Colonic mucosa (tissue), 4 donors: ENCODE data around the gene NRG3. TPM values are rescaled to one million over a fixed set of nuclear protein-coding genes. Genes with fewer than 3 reads are reported as not detected.

ENCODE experiments used
- DNase-seq: peaks from one replicate; pipeline ENCODE4 v3.0.0-alpha.2; 2020
- H3K27ac ChIP-seq: fragments of 200-600 bp; one replicate; pipeline ENCODE4 v1.8.0; 2021
- H3K27me3 ChIP-seq: fragments of 200-600 bp; one replicate; pipeline ENCODE4 v1.8.0; 2021
- H3K36me3 ChIP-seq: fragments of 200-600 bp; one replicate; pipeline ENCODE4 v1.8.0; 2021
- H3K4me1 ChIP-seq: fragments of 200-600 bp; one replicate; pipeline ENCODE4 v1.8.0; 2021; ENCODE audit warnings: mild to moderate bottlenecking
- H3K4me3 ChIP-seq: fragments of 200-600 bp; one replicate; pipeline ENCODE4 v1.8.0; 2021
- H3K9ac ChIP-seq, 2 donors: one replicate each; pipeline ENCODE4 v1.7.0; 2013; ENCODE audit warnings: control low read depth in 2 of 2, low read depth in 2 of 2, low read length in 2 of 2
- H3K9me3 ChIP-seq: fragments of 200-600 bp; one replicate; pipeline ENCODE4 v1.8.0; 2021
- CTCF ChIP-seq: fragments of 200-600 bp; IDR thresholded peaks from one replicate; pipeline ENCODE4 v1.8.0; 2022; ENCODE audit warnings: antibody characterized with exemption, mild to moderate bottlenecking
- intact Hi-C: fragments of 100-400 bp; cut with DNase I; formaldehyde crosslinking; loops from one replicate; pipeline ENCODE4 v1.14.1; 2022
- total RNA-seq, 2 donors: library from RNA; stranded (reverse); fragmentation: NEBNext Ultra II Directional in 1 of 2; extraction: Animal tissue kit (Norgen Biotek cat#: 25700) in 1 of 2; gene quantifications; one replicate each; pipeline ENCODE4 v1.2.1, GENCODE V29; 2021
- donor health status: healthy.
- donor health status: DM: no; HTN: no; CAD: no.
- donor health status: DM: no; HTN: no; CAD: no.

NRG3 gene
- total RNA-seq, 2 donors from 2014 or later, result 0.24 TPM; not detected in 1

GRCh38 chr10:81963606-81964005 lies 88.6 kb downstream of the NRG3 start:
- H3K27me3 ChIP-seq, result no peaks in the 10 kb centered on the region
- no peak overlapping the region for H3K9ac ChIP-seq
- intact Hi-C loops, result no loop called here
- H3K27ac ChIP-seq, result no peak overlapping the region
- H3K4me3 ChIP-seq, result no peak overlapping the region
- H3K9me3 ChIP-seq, result no peaks in the 10 kb centered on the region
- no peak for DNase-seq
- H3K4me1 ChIP-seq, result no peaks in the 10 kb centered on the region
- no peak for TF ChIP-seq CTCF
- H3K36me3 ChIP-seq, result no peaks in the 10 kb centered on the region

- no peak overlapping the region for H3K4me3 ChIP-seq
- DNase-seq, result no peak
- intact Hi-C loops, result no loop called here
- H3K27me3 ChIP-seq, result no peaks in the 10 kb centered on the region
- no peaks in the 10 kb centered on the region for H3K4me1 ChIP-seq
- no peak for TF ChIP-seq CTCF
- H3K27ac ChIP-seq, result no peak overlapping the region
- no peaks in the 10 kb centered on the region for H3K36me3 ChIP-seq
- H3K9ac ChIP-seq, result no peak overlapping the region
- no peaks in the 10 kb centered on the region for H3K9me3 ChIP-seq
Measured at GRCh38 chr10:81967716-81968115, 92.7 kb downstream of the NRG3 start.

GRCh38 chr10:81969136-81969535 lies 94.1 kb downstream of the NRG3 start:
- no peak for TF ChIP-seq CTCF
- no peak for DNase-seq
- no peak overlapping the region for H3K4me3 ChIP-seq

GRCh38 chr10:81978238-81978637 lies 103.2 kb downstream of the NRG3 start:
- no peak for DNase-seq
- intact Hi-C loops, result no loop called here
- no peaks in the 10 kb centered on the region for H3K9me3 ChIP-seq
- no peaks in the 10 kb centered on the region for H3K4me1 ChIP-seq
- no peaks in the 10 kb centered on the region for H3K27me3 ChIP-seq
- no peak overlapping the region for H3K9ac ChIP-seq
- no peak for TF ChIP-seq CTCF
- H3K4me3 ChIP-seq, result no peak overlapping the region
- no peak overlapping the region for H3K27ac ChIP-seq
- no peaks in the 10 kb centered on the region for H3K36me3 ChIP-seq

More at GRCh38 chr10:81969136-81969535, 94.1 kb downstream of the NRG3 start:
- H3K9me3 ChIP-seq, result no peaks in the 10 kb centered on the region
- H3K27ac ChIP-seq, result no peak overlapping the region
- no peaks in the 10 kb centered on the region for H3K27me3 ChIP-seq
- H3K4me1 ChIP-seq, result no peaks in the 10 kb centered on the region
- H3K9ac ChIP-seq, result no peak overlapping the region
- no peaks in the 10 kb centered on the region for H3K36me3 ChIP-seq
- intact Hi-C loops, result no loop called here

DNA sequence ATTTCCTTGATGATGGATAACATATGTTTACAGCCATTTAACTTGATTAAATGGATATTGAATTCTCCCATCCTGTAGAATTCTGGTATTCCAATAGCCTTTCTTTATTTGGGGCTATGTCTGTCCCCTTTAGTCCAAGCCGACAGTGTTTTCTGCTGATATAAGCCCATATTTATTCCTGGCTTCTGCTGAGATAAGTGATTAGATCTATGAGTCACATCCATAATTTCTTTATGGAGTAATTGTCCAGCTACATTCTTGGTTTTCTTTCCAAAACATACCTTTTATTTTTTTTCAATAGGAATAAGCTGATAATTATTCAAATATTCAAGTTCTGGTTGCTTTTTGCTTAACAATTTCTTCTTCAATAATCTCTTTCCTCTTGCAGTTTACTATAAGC lies 106.7 kb downstream of the NRG3 start:
- Histone ChIP-seq H3K27ac (no peak overlapping the region), H3K9ac (no peak overlapping the region), H3K27me3 (no peaks in the 10 kb centered on the region), H3K4me3 (no peak overlapping the region), H3K4me1 (no peaks in the 10 kb centered on the region), H3K36me3 (no peaks in the 10 kb centered on the region), H3K9me3 (no peaks in the 10 kb centered on the region)
- intact Hi-C loops, result no loop called here
- no peak for DNase-seq
- no peak for TF ChIP-seq CTCF

GRCh38 chr10:81984428-81984827 lies 109.4 kb downstream of the NRG3 start:
- H3K36me3 ChIP-seq, result no peaks in the 10 kb centered on the region
- H3K27ac ChIP-seq, result no peak overlapping the region
- H3K4me1 ChIP-seq, result no peaks in the 10 kb centered on the region
- no peak for DNase-seq
- H3K9me3 ChIP-seq, result no peaks in the 10 kb centered on the region
- H3K4me3 ChIP-seq, result no peak overlapping the region
- no peaks in the 10 kb centered on the region for H3K27me3 ChIP-seq
- no peak for TF ChIP-seq CTCF
- intact Hi-C loops, result no loop called here
- H3K9ac ChIP-seq, result no peak overlapping the region
